Omental fat pad (tissue), 4 donors: ENCODE results near the gene NISCH. TPM values are rescaled to one million over a fixed set of nuclear protein-coding genes. Genes with fewer than 3 reads are reported as not detected.

ENCODE experiments used
- ATAC-seq: fragments of 150-250 bp; one replicate; pipeline ENCODE4 v1.9.1; 2016; ENCODE audit warnings: mild to moderate bottlenecking, moderate library complexity; ENCODE audit not compliant: low FRiP score
- DNase-seq: peaks from one replicate; pipeline ENCODE4 v3.0.0-alpha.2; 2019; ENCODE audit warnings: low spot score
- CTCF ChIP-seq, 3 donors: fragments of 450-650 bp; IDR thresholded peaks; one replicate each; pipeline ENCODE4 v1.5.1; 2016 to 2017; ENCODE audit warnings: antibody characterized with exemption in 3 of 3, mild to moderate bottlenecking in 3 of 3, moderate library complexity in 2 of 3
- total RNA-seq, 4 donors: library from RNA; depleted of rRNA; stranded (reverse); fragments of >200 nt; gene quantifications; one replicate each; pipeline ENCODE4 v1.1.0, GENCODE V29; 2016

The NISCH gene
- total RNA-seq, 4 donors from 2014 or later, result 59.8 to 82.3 (median 68.5) TPM

GRCh38 chr3:52454250-52454937 lies 1.0 kb upstream of the NISCH start:
- DNase-seq, result no peak
- ATAC-seq, result no peak
- TF ChIP-seq CTCF (IDR thresholded peaks at IDR 0.05), result no peak

GRCh38 chr3:52454938-52455282 lies 494 bp upstream of the NISCH start:
- TF ChIP-seq CTCF (IDR thresholded peaks at IDR 0.05), result no peak
- no peak for DNase-seq
- ATAC-seq, result no peak

- no peak for TF ChIP-seq CTCF (IDR thresholded peaks at IDR 0.05)
- peak; percentile 57 for ATAC-seq
- no peak for DNase-seq
Measured at GRCh38 chr3:52456169-52456799, 880 bp downstream of the NISCH start.

GRCh38 chr3:52456800-52457183 lies 1.4 kb downstream of the NISCH start:
- DNase-seq (no peak), ATAC-seq (no peak)
- no peak for TF ChIP-seq CTCF (IDR thresholded peaks at IDR 0.05)

GRCh38 chr3:52458031-52458760 lies 2.8 kb downstream of the NISCH start:
- no peak for DNase-seq
- TF ChIP-seq CTCF (IDR thresholded peaks at IDR 0.05), result no peak
- no peak for ATAC-seq

- TF ChIP-seq CTCF (IDR thresholded peaks at IDR 0.05), result no peak
- ATAC-seq (no peak), DNase-seq (no peak)
Measured at GRCh38 chr3:52458770-52459545, 3.6 kb downstream of the NISCH start.
